ENCODE results near the gene FAM240B.

DNA sequence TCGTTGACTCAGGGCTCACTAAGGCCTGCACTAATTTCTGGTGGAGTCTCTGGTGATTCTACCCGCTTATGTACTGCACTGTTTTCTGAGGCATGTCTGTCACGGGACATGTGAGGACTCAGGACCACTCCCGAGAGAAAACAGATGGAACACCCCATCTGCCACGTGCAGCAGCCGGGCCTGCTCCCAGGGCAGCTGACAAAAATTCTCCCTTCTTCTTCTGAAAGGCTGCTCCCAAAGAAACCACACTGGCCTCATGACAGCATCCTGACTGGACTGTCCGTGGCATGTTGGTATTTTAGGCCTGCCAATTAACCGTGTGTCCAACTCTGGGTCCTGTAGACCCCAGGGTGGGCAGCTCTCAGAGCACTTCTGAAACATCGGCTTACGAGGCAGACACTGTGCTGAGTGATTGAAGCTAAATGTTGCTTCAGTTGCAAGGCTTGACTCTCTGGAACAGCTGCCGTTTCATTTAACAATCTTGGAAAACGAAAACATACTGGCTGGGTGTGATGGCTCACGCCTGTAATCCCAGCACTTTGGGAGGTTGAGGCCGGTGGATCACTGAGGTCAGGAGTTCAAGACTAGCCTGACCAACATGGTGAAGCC, 39.0 kb downstream of the FAM240B start:
- TF ChIP-seq POLR2AphosphoS5 (IDR thresholded peaks at IDR 0.05; ENCODE audit: low read depth, low read length) (no peak), POLR2A (IDR thresholded peaks at IDR 0.05; ENCODE audit: low read depth, low read length) (no peak)

All from GM12891 (cell line).